IMR-90 (cell line): ENCODE results near the gene SGK1. TPM values are rescaled to one million over a fixed set of nuclear protein-coding genes. Genes with fewer than 3 reads are reported as not detected.
"Not testable (repeated sequence)": the region's sequence is repeated elsewhere in the genome, so short reads cannot be mapped to it uniquely, and the experiment has no call there.

Experiments
- ATAC-seq: fragments of 200-7000 bp; cut with Tn5 transposase; 2 replicates; pipeline ENCODE4 v1.9.1; 2020; ENCODE audit warnings: low read depth, mild to moderate bottlenecking, moderate library complexity
- BruUV-seq: library from RNA; stranded (reverse); fragments of 400-500 nt; replicated peaks from 2 replicates; lab custom pipeline; 2021; lab: Mats Ljungman, UMichigan
- CTCF ChIA-PET: fragments of 300-600 bp; formaldehyde crosslinking; extraction: SDS; loops from one replicate; lab custom pipeline; 2021; ENCODE audit warnings: antibody characterized with exemption; lab: Yijun Ruan, JAX
- POLR2A ChIA-PET: fragments of 300-600 bp; sonication (Branson Sonifier 250); formaldehyde crosslinking; loops from one replicate; lab custom pipeline; 2022; ENCODE audit warnings: antibody characterized with exemption; ENCODE audit not compliant: unreplicated experiment; lab: Charles Lee
- DNase-seq: peaks from one replicate; pipeline ENCODE4 v3.0.0; 2013
- H2AFZ ChIP-seq: replicated peaks from 2 replicates; pipeline ENCODE3; 2013; ENCODE audit warnings: low read length, mild to moderate bottlenecking; ENCODE audit not compliant: poor library complexity
- H2AK5ac ChIP-seq: 2 replicates; pipeline ENCODE4 v1.6.1; 2013; ENCODE audit warnings: low read depth, low read length, inconsistent platforms
- H2AK9ac ChIP-seq: replicated peaks from 2 replicates; pipeline ENCODE3; 2013; ENCODE audit warnings: mild to moderate bottlenecking, low read depth, low read length, moderate library complexity; ENCODE audit not compliant: poor library complexity
- H2BK120ac ChIP-seq: 2 replicates; pipeline ENCODE4 v1.6.1; 2013; ENCODE audit warnings: low read depth, low read length, inconsistent platforms
- H2BK15ac ChIP-seq: 3 replicates; pipeline ENCODE4 v1.6.1; 2013; ENCODE audit warnings: low read depth, low read length, inconsistent platforms
- H2BK20ac ChIP-seq: 2 replicates; pipeline ENCODE4 v1.6.1; 2013; ENCODE audit warnings: low read depth, mild to moderate bottlenecking, inconsistent platforms, low read length, moderate library complexity
- H2BK5ac ChIP-seq: 2 replicates; pipeline ENCODE4 v1.6.1; 2013; ENCODE audit warnings: mild to moderate bottlenecking, low read depth, low read length, inconsistent platforms; ENCODE audit not compliant: poor library complexity, severe bottlenecking
- H3K14ac ChIP-seq: replicated peaks from 2 replicates; pipeline ENCODE4 v1.6.1; 2013; ENCODE audit warnings: low read depth, low read length, inconsistent platforms
- H3K18ac ChIP-seq: 2 replicates; pipeline ENCODE4 v1.6.1; 2013; ENCODE audit warnings: low read depth, low read length, control low read depth
- H3K23ac ChIP-seq: 2 replicates; pipeline ENCODE4 v1.6.1; 2013; ENCODE audit warnings: low read depth, low read length, inconsistent platforms
- H3K27ac ChIP-seq: 2 replicates; pipeline ENCODE4 v1.5.1; 2013; ENCODE audit warnings: mild to moderate bottlenecking, control low read depth, low read length; ENCODE audit not compliant: insufficient read depth
- H3K27me3 ChIP-seq: 2 replicates; pipeline ENCODE4 v1.6.1; 2013; ENCODE audit warnings: low read length; ENCODE audit not compliant: control insufficient read depth, insufficient read depth
- H3K36me3 ChIP-seq: 2 replicates; pipeline ENCODE4 v1.6.1; 2013; ENCODE audit warnings: low read length, mixed read lengths; ENCODE audit not compliant: control insufficient read depth, insufficient read depth
- H3K4ac ChIP-seq: 2 replicates; pipeline ENCODE4 v1.6.1; 2013; ENCODE audit warnings: low read depth, low read length, inconsistent platforms
- H3K4me1 ChIP-seq: 2 replicates; pipeline ENCODE4 v1.6.1; 2013; ENCODE audit warnings: low read length, mixed read lengths; ENCODE audit not compliant: control insufficient read depth, insufficient read depth
- H3K4me2 ChIP-seq: 2 replicates; pipeline ENCODE4 v1.6.1; 2013; ENCODE audit warnings: low read depth, mild to moderate bottlenecking, control low read depth, low read length, moderate library complexity
- H3K4me3 ChIP-seq: 2 replicates; pipeline ENCODE4 v1.5.1; 2013; ENCODE audit warnings: low read depth, mild to moderate bottlenecking, control low read depth, low read length, moderate library complexity; ENCODE audit not compliant: insufficient read depth
- H3K56ac ChIP-seq: 2 replicates; pipeline ENCODE4 v1.6.1; 2013; ENCODE audit warnings: low read length, inconsistent platforms; ENCODE audit not compliant: insufficient read depth; ENCODE audit errors: extremely low read depth
- H3K79me1 ChIP-seq, 2 experiments: 2 replicates each; pipeline ENCODE4 v1.6.1; 2013; ENCODE audit warnings: low read length in 2 of 2, inconsistent platforms in 1 of 2, low read depth in 1 of 2
- H3K9ac ChIP-seq: 2 replicates; pipeline ENCODE4 v1.6.1; 2013; ENCODE audit warnings: low read depth, low read length, control low read depth
- H3K9me1 ChIP-seq: 2 replicates; pipeline ENCODE4 v1.6.1; 2013; ENCODE audit warnings: low read length, inconsistent platforms; ENCODE audit not compliant: insufficient read depth
- H3K9me3 ChIP-seq: 2 replicates; pipeline ENCODE4 v1.6.1; 2013; ENCODE audit warnings: low read length; ENCODE audit not compliant: control insufficient read depth, insufficient read depth
- H4K20me1 ChIP-seq: 2 replicates; pipeline ENCODE4 v1.6.1; 2013; ENCODE audit warnings: low read length, inconsistent platforms; ENCODE audit not compliant: insufficient read depth
- H4K5ac ChIP-seq: 2 replicates; pipeline ENCODE4 v1.6.1; 2013; ENCODE audit warnings: mild to moderate bottlenecking, low read depth, low read length, control low read depth
- H4K8ac ChIP-seq, 2 experiments: 2 replicates each; pipeline ENCODE4 v1.6.1; 2013; ENCODE audit warnings: low read depth in 2 of 2, low read length in 2 of 2, control low read depth in 1 of 2, inconsistent platforms in 1 of 2
- H4K91ac ChIP-seq: 2 replicates; pipeline ENCODE4 v1.6.1; 2013; ENCODE audit warnings: low read depth, low read length, inconsistent platforms; ENCODE audit not compliant: insufficient read depth
- BHLHE40 ChIP-seq: fragments of 150-350 bp; IDR thresholded peaks from 2 replicates; pipeline ENCODE4 v1.6.1; 2016; ENCODE audit warnings: mild to moderate bottlenecking, low read depth, low read length
- MXI1 ChIP-seq: IDR thresholded peaks from 2 replicates; pipeline ENCODE4 v1.6.1; 2012; ENCODE audit warnings: low read depth, mild to moderate bottlenecking, low read length, moderate library complexity, borderline replicate concordance
- WGBS, 2 experiments: methylation state at CpG; one replicate each; pipeline versions ENCODE4 v1.1.5 to v1.1.7; 2013; ENCODE audit warnings: missing lambda C conversion rate in 2 of 2; ENCODE audit not compliant: insufficient read length in 1 of 2; ENCODE audit errors: extremely low coverage in 2 of 2; 5-methylcytosine and 5-hydroxymethylcytosine counted together
- dilution Hi-C: fragments of 300-500 bp; cut with HindIII; formaldehyde crosslinking; loops from one replicate; pipeline ENCODE4 v1.14.3; 2018; ENCODE audit warnings: low sequenced_read_pairs; ENCODE audit not compliant: unreplicated experiment
- in situ Hi-C: fragments of 300-500 bp; cut with MboI; formaldehyde crosslinking; loops from 3 replicates; pipeline ENCODE4 v1.14.3; 2019; ENCODE audit warnings: low sequenced_read_pairs, inconsistent platforms, mixed read lengths
- intact Hi-C: fragments of 100-400 bp; cut with micrococcal nuclease; formaldehyde crosslinking; loops from 2 replicates; pipeline ENCODE4 v1.10.0; 2022
- polyA plus RNA-seq, 3 experiments: library from polyadenylated mRNA; depleted of rRNA; stranded (reverse); fragments of >200 nt; gene quantifications; 2 replicates each; pipeline ENCODE4 v1.2.3, GENCODE V29; 2012; ENCODE audit warnings: low replicate concordance in 1 of 3
- total RNA-seq: library from RNA; depleted of rRNA; stranded (reverse); fragments of >200 nt; gene quantifications from 2 replicates; pipeline ENCODE4 v1.2.3, GENCODE V29; 2012

SGK1 gene
- total and polyA plus RNA-seq, 2 of the 4 experiments (the other 2 are of a cell fraction), result 121 to 255 TPM

DNA sequence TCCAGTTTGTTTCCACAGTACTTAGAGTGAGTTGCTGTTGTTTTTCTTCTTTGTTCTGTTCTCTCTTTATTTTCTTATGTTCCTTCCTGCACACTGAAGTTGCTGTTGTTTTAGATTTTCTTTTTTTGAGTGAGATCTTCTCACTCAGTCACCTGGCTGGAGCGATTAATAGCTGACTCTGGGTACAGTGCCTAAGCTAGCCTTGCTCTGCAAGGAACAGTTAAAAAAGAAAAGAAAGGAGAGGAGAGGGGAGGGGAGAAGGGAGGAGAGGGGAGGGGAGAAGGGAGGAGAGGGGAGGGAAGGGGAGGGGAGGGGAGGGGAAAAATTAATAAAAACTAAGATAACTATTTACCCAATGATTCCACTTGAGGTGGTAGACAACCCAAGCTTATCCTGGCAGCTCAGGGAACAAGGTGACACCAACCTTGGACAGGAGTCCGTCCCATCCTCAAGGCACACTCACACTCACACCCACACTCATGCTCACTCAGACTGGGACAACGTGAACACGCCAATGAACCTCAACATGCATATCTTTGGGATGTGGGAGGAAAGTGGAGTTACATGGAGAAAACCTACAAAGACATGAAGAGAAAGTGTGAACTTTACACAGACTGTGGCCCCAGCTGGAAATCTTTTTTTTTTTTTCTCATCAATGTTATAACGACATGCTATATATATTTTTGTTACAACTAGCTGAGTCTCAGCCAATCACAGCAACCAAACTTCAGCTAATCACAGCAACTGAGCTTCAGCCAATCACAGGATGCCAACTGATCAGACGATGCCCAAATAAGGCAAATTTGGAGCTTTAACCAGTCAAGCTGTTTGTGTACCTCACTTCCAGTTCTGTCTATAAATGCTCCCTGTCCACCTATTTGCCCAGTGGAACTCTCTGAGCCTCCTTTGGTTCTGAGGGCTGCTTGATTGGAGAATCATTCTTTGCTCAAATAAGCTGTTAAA, 124.1 kb downstream of the SGK1 start (continued):
- TF ChIP-seq BHLHE40 (no peak), MXI1 (no peak)

DNA sequence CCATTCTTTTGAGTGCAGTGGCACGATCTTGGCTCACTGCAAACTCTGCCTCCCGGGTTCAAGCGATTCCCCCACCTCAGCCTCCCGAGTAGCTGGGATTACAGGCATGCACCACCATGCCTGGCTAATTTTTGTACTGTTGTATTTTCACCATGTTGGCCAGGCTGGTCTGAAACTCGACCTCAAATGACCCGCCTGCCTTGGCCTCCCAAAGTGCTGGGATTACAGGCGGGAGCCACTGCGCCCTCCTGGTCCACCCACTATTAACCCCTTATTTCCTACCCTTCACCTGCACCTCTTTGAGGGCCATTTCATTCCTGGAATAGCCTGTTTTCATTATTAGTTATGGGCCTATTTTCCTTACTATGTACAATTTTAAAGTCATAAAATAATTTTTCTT, 125.3 kb downstream of the SGK1 start:
- H2BK15ac ChIP-seq, H4K8ac ChIP-seq, dilution Hi-C loops, intact Hi-C loops, H2BK5ac ChIP-seq, H2AK5ac ChIP-seq, H3K18ac ChIP-seq, BruUV-seq, DNase-seq, H3K4me1 ChIP-seq, H3K9me1 ChIP-seq, ATAC-seq, H4K5ac ChIP-seq, H3K27ac ChIP-seq, H3K4ac ChIP-seq, H2AFZ ChIP-seq, H3K14ac ChIP-seq, H4K20me1 ChIP-seq, H3K23ac ChIP-seq, POLR2A ChIA-PET, H3K4me3 ChIP-seq, in situ Hi-C loops, H3K79me1 ChIP-seq, H3K9ac ChIP-seq, H3K27me3 ChIP-seq, H3K4me2 ChIP-seq, CTCF ChIA-PET, H2BK20ac ChIP-seq, H3K56ac ChIP-seq, H2AK9ac ChIP-seq, H3K9me3 ChIP-seq, H2BK120ac ChIP-seq, H4K91ac ChIP-seq, H3K36me3 ChIP-seq: not testable (repeated sequence)
- 100% methylated on average over 1 of the region's 8 CpGs; no CpG with 5 or more reads in 1 of the 2 experiments for WGBS, 2 experiments
